Tibial nerve (tissue), 4 donors: Measurements from ENCODE around the gene STRBP. TPM values are rescaled to one million over a fixed set of nuclear protein-coding genes. Genes with fewer than 3 reads are reported as not detected.

Experiments
- DNase-seq, 2 donors: peaks; one replicate each; pipeline ENCODE4 v3.0.0-alpha.2; 2019; ENCODE audit warnings: low spot score in 2 of 2
- H3K27ac ChIP-seq, 4 donors: fragments of 200-600 bp; sonication (generic) in 3 of 4; one replicate each; pipeline ENCODE4 v1.5.1; 2017 to 2019; ENCODE audit warnings: mild to moderate bottlenecking in 1 of 4
- H3K27me3 ChIP-seq, 2 donors: fragments of 200-600 bp; sonication (generic) in 1 of 2; one replicate each; pipeline versions ENCODE4 v1.5.1 to v1.6.0; 2017 to 2019
- H3K36me3 ChIP-seq, 3 donors: fragments of 200-600 bp; sonication (generic); one replicate each; pipeline ENCODE4 v1.5.1; 2018 to 2019
- H3K4me1 ChIP-seq, 4 donors: fragments of 200-600 bp; sonication (generic) in 3 of 4; one replicate each; pipeline ENCODE4 v1.5.1; 2017 to 2019
- H3K4me3 ChIP-seq, 4 donors: fragments of 200-600 bp; sonication (generic) in 3 of 4; one replicate each; pipeline ENCODE4 v1.5.1; 2017 to 2019; ENCODE audit warnings: mild to moderate bottlenecking in 1 of 4, moderate library complexity in 1 of 4
- H3K9me3 ChIP-seq, 4 donors: fragments of 200-600 bp; sonication (generic) in 3 of 4; one replicate each; pipeline ENCODE4 v1.5.1; 2017 to 2019
- CTCF ChIP-seq, 5 experiments: fragments of 200-600 bp in 3 of 5; fragments of 450-650 bp in 2 of 5; sonication (generic) in 3 of 5; IDR thresholded peaks; one replicate each; pipeline ENCODE4 v1.5.1; 2016 to 2019; ENCODE audit warnings: antibody characterized with exemption in 5 of 5, mild to moderate bottlenecking in 3 of 5, moderate library complexity in 2 of 5
- EP300 ChIP-seq, 2 donors: sonication (generic); formaldehyde crosslinking; IDR thresholded peaks; one replicate each; pipeline ENCODE4 v1.6.1; 2017; ENCODE audit warnings: antibody characterized with exemption in 2 of 2, mild to moderate bottlenecking in 1 of 2
- POLR2A ChIP-seq, 2 donors: fragments of 450-650 bp; IDR thresholded peaks; one replicate each; pipeline ENCODE4 v1.6.1; 2017; ENCODE audit warnings: antibody characterized with exemption in 2 of 2, mild to moderate bottlenecking in 2 of 2, moderate library complexity in 2 of 2
- WGBS, 2 donors: methylation state at CpG; one replicate each; pipeline ENCODE4 v1.1.5; 2018; 5-methylcytosine and 5-hydroxymethylcytosine counted together
- total RNA-seq, 4 donors: library from RNA; depleted of rRNA; stranded (reverse); fragments of >200 nt; gene quantifications; one replicate each; pipeline ENCODE4 v1.1.0, GENCODE V29; 2016

STRBP gene
- total RNA-seq, 4 donors from 2014 or later = 3.5 to 20.4 (median 4.9) TPM

GRCh38 chr9:123312306-123312877 lies 44.0 kb upstream of the STRBP start:
- 77 to 88% methylated on average over 4 of the region's 4 CpGs for WGBS, 2 donors
- no peak for DNase-seq
- no peak for TF ChIP-seq POLR2A (IDR thresholded peaks at IDR 0.05)
- TF ChIP-seq CTCF (IDR thresholded peaks at IDR 0.05) = no peak
- no peak for TF ChIP-seq EP300 (IDR thresholded peaks at IDR 0.05)

GRCh38 chr9:123311250-123311752 lies 42.9 kb upstream of the STRBP start:
- Histone ChIP-seq H3K27me3 (no peaks in the 10 kb centered on the region), H3K4me3 (no peak overlapping the region), H3K27ac (no peak overlapping the region), H3K36me3 (no peaks in the 10 kb centered on the region), H3K4me1 (peaks cover 0 to 5% (median 0%) of the 10 kb centered on the region in 4 donors), H3K9me3 (no peaks in the 10 kb centered on the region)
- 46 to 47% methylated on average over 9 of the region's 9 CpGs for WGBS, 2 donors
- no peak for DNase-seq
- no peak for TF ChIP-seq EP300 (IDR thresholded peaks at IDR 0.05)
- TF ChIP-seq CTCF (IDR thresholded peaks at IDR 0.05) = no peak
- no peak for TF ChIP-seq POLR2A (IDR thresholded peaks at IDR 0.05)

More at GRCh38 chr9:123312306-123312877, 44.0 kb upstream of the STRBP start:
- H3K27me3 ChIP-seq = no peaks in the 10 kb centered on the region
- no peaks in the 10 kb centered on the region for H3K9me3 ChIP-seq
- no peaks in the 10 kb centered on the region for H3K36me3 ChIP-seq
- H3K4me1 ChIP-seq = no peaks in the 10 kb centered on the region
- H3K4me3 ChIP-seq = no peak overlapping the region
- no peak overlapping the region for H3K27ac ChIP-seq

GRCh38 chr9:123310551-123311249 lies 42.3 kb upstream of the STRBP start:
- H3K36me3 ChIP-seq = no peaks in the 10 kb centered on the region
- TF ChIP-seq POLR2A (IDR thresholded peaks at IDR 0.05) (no peak), CTCF (IDR thresholded peaks at IDR 0.05) (no peak), EP300 (IDR thresholded peaks at IDR 0.05) (no peak)
- no peaks in the 10 kb centered on the region for H3K27me3 ChIP-seq
- DNase-seq = no peak
- H3K4me3 ChIP-seq = no peak overlapping the region
- peaks cover 0 to 5% (median 0%) of the 10 kb centered on the region in 4 donors for H3K4me1 ChIP-seq
- H3K27ac ChIP-seq = no peak overlapping the region
- H3K9me3 ChIP-seq = no peaks in the 10 kb centered on the region
- WGBS, 2 donors = 36 to 46% methylated on average over 4 of the region's 4 CpGs

GRCh38 chr9:123309611-123310010 lies 41.2 kb upstream of the STRBP start:
- Histone ChIP-seq H3K27me3 (no peaks in the 10 kb centered on the region), H3K27ac (no peak overlapping the region), H3K4me3 (no peak overlapping the region), H3K36me3 (no peaks in the 10 kb centered on the region), H3K4me1 (peaks cover 0 to 5% (median 0%) of the 10 kb centered on the region in 4 donors), H3K9me3 (no peaks in the 10 kb centered on the region)
- WGBS, 2 donors = 82 to 86% methylated on average over 1 of the region's 1 CpG
- TF ChIP-seq CTCF (IDR thresholded peaks at IDR 0.05) = no peak
- no peak for TF ChIP-seq POLR2A (IDR thresholded peaks at IDR 0.05)
- TF ChIP-seq EP300 (IDR thresholded peaks at IDR 0.05) = no peak
- DNase-seq = no peak

GRCh38 chr9:123305879-123306278 lies 37.5 kb upstream of the STRBP start:
- Histone ChIP-seq H3K27ac (no peak overlapping the region), H3K27me3 (no peaks in the 10 kb centered on the region), H3K36me3 (no peaks in the 10 kb centered on the region), H3K4me3 (no peak overlapping the region), H3K9me3 (no peaks in the 10 kb centered on the region), H3K4me1 (peaks cover 0 to 12% (median 0%) of the 10 kb centered on the region in 4 donors)
- 68 to 70% methylated on average over 4 of the region's 4 CpGs for whole genome bisulfite sequencing, 2 donors
- DNase-seq = no peak
- TF ChIP-seq EP300 (IDR thresholded peaks at IDR 0.05) = no peak
- no peak for TF ChIP-seq POLR2A (IDR thresholded peaks at IDR 0.05)
- TF ChIP-seq CTCF (IDR thresholded peaks at IDR 0.05) = no peak
